ENCODE data around the gene CEP135. TPM values are rescaled to one million over a fixed set of nuclear protein-coding genes. Genes with fewer than 3 reads are reported as not detected.
A peak's percentile ranks its signal among the peaks of the same experiment; 100 is the strongest.
"Not testable (repeated sequence)": the region's sequence is repeated elsewhere in the genome, so short reads cannot be mapped to it uniquely, and the experiment has no call there.

The CEP135 gene
- total and polyA plus RNA-seq, 7 experiments from 2014 or later = 8.9 to 38.8 (median 20.7) TPM

DNA sequence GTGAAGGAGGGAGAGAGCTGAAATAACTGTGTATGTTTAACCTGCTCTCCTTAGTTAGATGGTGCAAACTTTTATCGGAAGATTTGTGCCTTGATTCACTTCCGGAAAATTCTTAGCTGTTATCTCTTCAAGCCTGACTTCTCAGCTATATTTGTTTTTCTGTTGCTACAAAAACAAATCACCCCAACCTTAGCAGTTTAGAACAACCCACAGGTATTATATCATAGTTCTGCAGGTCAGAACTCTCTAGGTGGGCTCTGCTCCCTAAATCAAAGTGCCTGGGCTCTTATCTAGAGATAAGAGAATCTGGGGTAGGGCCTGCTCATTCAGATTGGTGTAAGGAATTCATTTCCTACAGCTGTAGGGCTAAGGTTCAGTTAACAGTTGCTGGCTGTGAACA lies 15.1 kb upstream of the CEP135 start:
- Histone ChIP-seq H3K27me3 (ENCODE audit: control insufficient read depth in 2 of 2, insufficient read depth in 2 of 2, low read length in 2 of 2) (no peaks in the 10 kb centered on the region), H3K9me3 (ENCODE audit: control insufficient read depth in 2 of 3, low read length in 3 of 3) (peaks cover 0 to 21% (median 0%) of the 10 kb centered on the region in 3 experiments), H3K4me3 (ENCODE audit: low read length) (no peak overlapping the region), H3K4me1 (ENCODE audit: control insufficient read depth in 2 of 2, insufficient read depth in 2 of 2, low read length in 2 of 2) (no peaks in the 10 kb centered on the region), H3K36me3 (ENCODE audit: control insufficient read depth in 2 of 3, insufficient read depth in 3 of 3, low read length in 3 of 3) (peaks cover 0 to 8% (median 0%) of the 10 kb centered on the region in 3 experiments), H3K27ac (ENCODE audit: low read depth, low read length) (no peak overlapping the region)
- POLR2A ChIA-PET = no interaction called here
- H3K4me3 Mint-ChIP-seq = no peak overlapping the region
- peaks cover 0 to 3% (median 0%) of the 10 kb centered on the region in 5 donors for H3K27me3 Mint-ChIP-seq
- peaks cover 0 to 9% (median 8%) of the 10 kb centered on the region in 7 donors for H3K4me1 Mint-ChIP-seq
- CTCF ChIA-PET = no interaction called here
- DNase-seq (no peak), ATAC-seq (no peak)
- H3K9me3 Mint-ChIP-seq = peaks cover 0 to 67% (median 26%) of the 10 kb centered on the region in 11 donors
- intact Hi-C loops (cut with micrococcal nuclease) = no loop called here
- H3K36me3 Mint-ChIP-seq = peaks cover 10 to 42% (median 29%) of the 10 kb centered on the region in 5 donors
- H3K27ac Mint-ChIP-seq = no peak overlapping the region

DNA sequence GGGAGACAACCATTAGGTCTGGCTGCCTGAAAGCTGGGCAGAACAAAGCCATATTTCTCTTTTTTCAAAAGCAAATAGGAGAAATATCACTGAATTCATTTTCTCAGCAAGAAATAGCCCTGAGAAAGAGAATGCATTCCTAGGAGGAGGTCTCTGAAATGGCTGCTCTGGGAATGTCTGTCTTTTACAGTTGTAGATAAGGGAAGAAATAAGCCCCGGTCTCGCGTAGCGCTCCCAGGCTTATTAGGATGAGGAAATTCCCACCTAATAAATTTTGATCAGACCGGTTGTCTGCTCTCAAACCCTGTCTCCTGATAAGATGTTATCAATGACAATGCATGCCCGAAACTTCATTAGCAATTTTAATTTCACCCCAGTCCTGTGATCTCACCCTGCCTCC lies 12.8 kb upstream of the CEP135 start:
- H3K4me1 ChIP-seq (ENCODE audit: control insufficient read depth in 2 of 2, insufficient read depth in 2 of 2, low read length in 2 of 2); CTCF ChIA-PET; DNase-seq; H3K4me3 ChIP-seq (ENCODE audit: low read length); H3K27me3 Mint-ChIP-seq; H3K4me3 Mint-ChIP-seq; H3K4me1 Mint-ChIP-seq; intact Hi-C loops (cut with micrococcal nuclease); H3K27ac ChIP-seq (ENCODE audit: low read depth, low read length); H3K27me3 ChIP-seq (ENCODE audit: control insufficient read depth in 2 of 2, insufficient read depth in 2 of 2, low read length in 2 of 2); ATAC-seq; H3K27ac Mint-ChIP-seq: not testable (repeated sequence)
- Histone ChIP-seq H3K9me3 (ENCODE audit: control insufficient read depth in 2 of 3, low read length in 3 of 3) (peaks cover 0 to 31% (median 0%) of the 10 kb centered on the region in 3 experiments), H3K36me3 (ENCODE audit: control insufficient read depth in 2 of 3, insufficient read depth in 3 of 3, low read length in 3 of 3) (peaks cover 0 to 19% (median 0%) of the 10 kb centered on the region in 3 experiments)
- Mint-ChIP-seq H3K9me3 (peaks cover 7 to 82% (median 32%) of the 10 kb centered on the region in 11 donors), H3K36me3 (peaks cover 24 to 64% (median 46%) of the 10 kb centered on the region in 5 donors)
- POLR2A ChIA-PET = interaction anchor here (0.6 to 3.8 kb wide), 2 partner anchors 12 to 508 kb away, joined by 3 to 15 read pairs; partner anchors contain the start of gene CEP135

DNA sequence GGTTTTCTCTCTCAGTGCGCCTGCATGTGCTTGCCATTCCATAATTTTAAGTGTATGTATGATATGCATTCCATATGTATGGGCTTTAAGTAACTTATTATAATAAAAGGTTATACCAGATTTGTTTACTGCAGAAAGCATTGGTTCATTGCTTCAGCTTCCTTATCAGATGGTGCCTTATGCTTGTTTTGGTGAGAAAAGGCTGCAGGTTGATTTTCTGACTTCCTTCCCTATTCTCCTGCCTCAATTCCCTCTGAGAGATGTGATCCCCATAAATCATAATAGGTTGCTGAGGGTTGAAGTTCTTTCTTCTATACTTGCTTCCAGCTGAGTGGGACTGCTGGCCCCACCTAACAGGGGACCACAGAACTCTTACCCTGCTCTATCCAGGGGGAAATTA lies 10.3 kb upstream of the CEP135 start:
- Mint-ChIP-seq H3K36me3 (peaks cover 24 to 66% (median 49%) of the 10 kb centered on the region in 5 donors), H3K4me3 (no peak overlapping the region), H3K27ac (no peak overlapping the region), H3K27me3 (peaks cover 0 to 4% (median 0%) of the 10 kb centered on the region in 5 donors), H3K9me3 (peaks cover 7 to 83% (median 35%) of the 10 kb centered on the region in 11 donors), H3K4me1 (no peaks in the 10 kb centered on the region)
- ATAC-seq = no peak
- intact Hi-C loops (cut with micrococcal nuclease) = no loop called here
- peaks cover 0 to 31% (median 0%) of the 10 kb centered on the region in 3 experiments for H3K9me3 ChIP-seq (ENCODE audit: control insufficient read depth in 2 of 3, low read length in 3 of 3)
- no peak overlapping the region for H3K4me3 ChIP-seq (ENCODE audit: low read length)
- peaks cover 0 to 19% (median 0%) of the 10 kb centered on the region in 3 experiments for H3K36me3 ChIP-seq (ENCODE audit: control insufficient read depth in 2 of 3, insufficient read depth in 3 of 3, low read length in 3 of 3)
- no peaks in the 10 kb centered on the region for H3K27me3 ChIP-seq (ENCODE audit: control insufficient read depth in 2 of 2, insufficient read depth in 2 of 2, low read length in 2 of 2)
- DNase-seq = no peak
- H3K4me1 ChIP-seq (ENCODE audit: control insufficient read depth in 2 of 2, insufficient read depth in 2 of 2, low read length in 2 of 2) = no peaks in the 10 kb centered on the region
- no peak overlapping the region for H3K27ac ChIP-seq (ENCODE audit: low read depth, low read length)
- CTCF ChIA-PET = interaction anchor here (1.4 kb wide), 1 partner anchor 10 kb away, joined by 3 read pairs; the partner anchor contains the start of gene CEP135
- POLR2A ChIA-PET = interaction anchor here (3.8 kb wide), 1 partner anchor 10 kb away, joined by 15 read pairs; the partner anchor contains the start of gene CEP135

DNA sequence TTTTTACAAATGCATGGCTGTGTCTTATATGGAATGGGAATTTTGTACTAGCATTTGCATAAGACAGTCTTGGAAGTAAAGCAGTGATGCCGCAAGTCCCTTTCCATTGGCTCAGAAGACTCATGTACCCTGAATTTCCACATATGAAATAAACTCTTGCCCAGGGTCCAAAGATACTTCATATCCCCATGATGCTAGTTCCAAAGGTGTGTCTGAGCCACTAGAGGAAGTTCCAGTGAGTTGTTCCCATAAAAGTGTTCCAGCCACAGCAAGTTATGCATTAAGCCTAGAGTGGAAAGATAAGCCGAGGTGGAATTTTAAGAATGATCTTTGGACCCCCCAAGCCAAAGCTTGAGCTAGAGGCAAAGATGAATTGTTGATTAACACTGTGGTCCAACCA lies 9.3 kb upstream of the CEP135 start:
- peaks cover 0 to 19% (median 0%) of the 10 kb centered on the region in 3 experiments for H3K36me3 ChIP-seq (ENCODE audit: control insufficient read depth in 2 of 3, insufficient read depth in 3 of 3, low read length in 3 of 3)
- Mint-ChIP-seq H3K27me3 (peaks cover 0 to 2% (median 0%) of the 10 kb centered on the region in 5 donors), H3K9me3 (peaks cover 8 to 80% (median 28%) of the 10 kb centered on the region in 11 donors), H3K4me3 (no peak overlapping the region), H3K36me3 (peaks cover 24 to 66% (median 49%) of the 10 kb centered on the region in 5 donors), H3K4me1 (no peaks in the 10 kb centered on the region), H3K27ac (no peak overlapping the region)
- no peak for DNase-seq
- ChIA-PET CTCF (no interaction called here), POLR2A (interaction anchor here (3.8 kb wide), 1 partner anchor 9 kb away, joined by 15 read pairs; the partner anchor contains the start of gene CEP135)
- H3K27me3 ChIP-seq (ENCODE audit: control insufficient read depth in 2 of 2, insufficient read depth in 2 of 2, low read length in 2 of 2) = no peaks in the 10 kb centered on the region
- H3K4me1 ChIP-seq (ENCODE audit: control insufficient read depth in 2 of 2, insufficient read depth in 2 of 2, low read length in 2 of 2) = no peaks in the 10 kb centered on the region
- ATAC-seq = no peak
- no peak overlapping the region for H3K4me3 ChIP-seq (ENCODE audit: low read length)
- intact Hi-C loops (cut with micrococcal nuclease) = no loop called here
- peaks cover 0 to 31% (median 0%) of the 10 kb centered on the region in 3 experiments for H3K9me3 ChIP-seq (ENCODE audit: control insufficient read depth in 2 of 3, low read length in 3 of 3)
- H3K27ac ChIP-seq (ENCODE audit: low read depth, low read length) = no peak overlapping the region

DNA sequence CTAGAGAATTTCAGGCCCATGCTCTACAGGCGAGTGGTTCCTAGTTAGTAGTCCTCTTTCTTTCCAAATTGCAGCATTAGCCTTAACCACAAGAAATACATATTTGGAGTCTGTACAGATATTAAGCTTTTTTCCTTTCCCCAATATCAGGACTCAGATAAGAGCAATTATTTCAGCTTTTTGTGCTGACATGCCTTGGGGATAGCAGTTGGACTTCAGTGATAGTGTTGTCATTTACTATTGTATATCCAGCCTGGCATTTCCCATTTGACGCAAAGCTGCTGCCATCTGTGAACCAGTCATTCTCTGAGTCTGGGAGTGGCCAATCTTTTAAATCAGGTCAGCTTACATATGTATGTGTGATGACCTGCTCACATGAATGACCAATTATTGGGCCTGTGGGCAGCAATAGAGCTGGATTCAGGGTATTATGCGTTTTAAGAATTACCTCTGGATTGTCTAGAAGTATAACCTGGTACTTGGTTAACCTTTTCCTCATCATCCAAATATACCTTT lies 6.8 kb upstream of the CEP135 start:
- CTCF ChIA-PET = interaction anchor here (1.0 kb wide), 1 partner anchor 13 kb away, joined by 4 read pairs; no protein-coding TSS in a partner anchor
- POLR2A ChIA-PET = interaction anchor here (0.8 kb wide), 1 partner anchor 53 kb away, joined by 5 read pairs; no protein-coding TSS in a partner anchor
- H3K4me1 ChIP-seq (ENCODE audit: control insufficient read depth in 2 of 2, insufficient read depth in 2 of 2, low read length in 2 of 2) = peaks cover 0 to under 1% of the 10 kb centered on the region in 2 donors
- no peaks in the 10 kb centered on the region for H3K27me3 ChIP-seq (ENCODE audit: control insufficient read depth in 2 of 2, insufficient read depth in 2 of 2, low read length in 2 of 2)
- peaks cover 16 to 65% (median 47%) of the 10 kb centered on the region in 5 donors for H3K36me3 Mint-ChIP-seq
- H3K27ac ChIP-seq (ENCODE audit: low read depth, low read length) = no peak overlapping the region
- H3K4me3 ChIP-seq (ENCODE audit: low read length) = no peak overlapping the region
- H3K9me3 Mint-ChIP-seq = peaks cover 8 to 69% (median 20%) of the 10 kb centered on the region in 11 donors
- DNase-seq (no peak), ATAC-seq (no peak)
- H3K9me3 ChIP-seq (ENCODE audit: control insufficient read depth in 2 of 3, low read length in 3 of 3) = peaks cover 0 to 25% (median 0%) of the 10 kb centered on the region in 3 experiments
- intact Hi-C loops (cut with micrococcal nuclease) = loop anchor here in 1 of 2 donors (10.0 kb wide), 1 partner anchor 997 kb away; no protein-coding TSS in a partner anchor
- peaks cover 0 to 2% (median 0%) of the 10 kb centered on the region in 5 donors for H3K27me3 Mint-ChIP-seq
- H3K27ac Mint-ChIP-seq = peak overlapping the region in 1 of 9 donors; percentile 18
- H3K4me3 Mint-ChIP-seq = no peak overlapping the region
- peaks cover 7 to 18% (median 12%) of the 10 kb centered on the region in 7 donors for H3K4me1 Mint-ChIP-seq
- peaks cover 0 to 19% (median 0%) of the 10 kb centered on the region in 3 experiments for H3K36me3 ChIP-seq (ENCODE audit: control insufficient read depth in 2 of 3, insufficient read depth in 3 of 3, low read length in 3 of 3)

DNA sequence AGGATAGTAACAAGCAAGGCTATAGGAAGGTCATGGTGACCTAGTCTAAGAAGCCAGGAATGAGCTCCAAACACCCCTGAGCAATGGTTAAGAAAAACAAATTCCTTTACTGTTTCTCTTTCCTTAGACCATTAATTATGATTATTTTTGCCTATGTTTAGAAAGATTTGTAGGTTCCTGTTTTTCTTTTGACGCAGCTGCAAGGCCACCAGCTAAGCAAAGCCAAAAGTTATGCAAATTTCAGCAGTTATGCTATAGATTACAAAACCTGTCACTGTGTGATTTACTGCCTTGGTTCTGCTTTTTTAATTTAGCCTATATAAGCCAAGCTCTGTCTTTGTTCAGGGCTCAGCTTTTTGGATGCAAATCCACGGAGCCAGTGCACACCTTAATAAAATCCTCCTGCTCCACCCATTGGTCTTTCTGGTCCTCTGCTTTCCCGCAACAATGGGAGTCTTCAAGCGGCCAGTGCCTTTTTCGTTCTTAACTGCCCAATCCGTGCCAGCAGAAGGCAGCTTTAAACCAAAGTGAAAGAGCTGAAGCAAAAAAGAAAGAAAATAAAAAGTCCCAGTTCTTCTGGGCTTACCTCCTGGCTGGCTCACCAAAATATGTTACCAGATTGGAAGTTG lies 1.4 kb upstream of the CEP135 start:
- Histone ChIP-seq H3K4me3 (ENCODE audit: low read length) (peak overlapping the region; percentile 88), H3K9me3 (ENCODE audit: control insufficient read depth in 2 of 3, low read length in 3 of 3) (no peaks in the 10 kb centered on the region), H3K27ac (ENCODE audit: low read depth, low read length) (peak overlapping the region; percentile 71), H3K4me1 (ENCODE audit: control insufficient read depth in 2 of 2, insufficient read depth in 2 of 2, low read length in 2 of 2) (peaks cover 14 to 15% of the 10 kb centered on the region in 2 donors), H3K36me3 (ENCODE audit: control insufficient read depth in 2 of 3, insufficient read depth in 3 of 3, low read length in 3 of 3) (peaks cover 0 to 10% (median 0%) of the 10 kb centered on the region in 3 experiments), H3K27me3 (ENCODE audit: control insufficient read depth in 2 of 2, insufficient read depth in 2 of 2, low read length in 2 of 2) (no peaks in the 10 kb centered on the region)
- ChIA-PET CTCF (interaction anchor here (0.6 to 1.8 kb wide), 4 partner anchors 59 to 403 kb away, joined by 3 to 7 read pairs (median 4); partner anchors contain the start of gene EXOC1), POLR2A (interaction anchor here (0.5 to 3.0 kb wide), 11 partner anchors 10 to 1031 kb away, joined by 3 to 24 read pairs (median 5); partner anchors contain the start of genes PAICS, POLR2B and PPAT)
- H3K9me3 Mint-ChIP-seq = peaks cover 0 to 21% (median 1%) of the 10 kb centered on the region in 11 donors
- ATAC-seq (peak; percentile 10), DNase-seq (peak in 1 of 9 donors; percentile 9)
- intact Hi-C loops (cut with micrococcal nuclease) = loop anchor here (1.0 to 10.0 kb wide), 7 partner anchors 60 to 1885 kb away; partner anchors contain the start of genes CHIC2 (in 1 of the 2), CLOCK (in 1 of the 2) and SRD5A3 (in 1 of the 2)
- H3K36me3 Mint-ChIP-seq = peaks cover 0 to 23% (median 11%) of the 10 kb centered on the region in 5 donors
- peak overlapping the region; percentile 86 to 96 (median 92) for H3K4me3 Mint-ChIP-seq
- peak overlapping the region; percentile 88 to 98 (median 92) for H3K27ac Mint-ChIP-seq
- peaks cover 30 to 66% (median 49%) of the 10 kb centered on the region in 7 donors for H3K4me1 Mint-ChIP-seq
- H3K27me3 Mint-ChIP-seq = no peaks in the 10 kb centered on the region

Measured in naive thymus-derived CD4-positive, alpha-beta T cell (primary cell).